HG02763 (cell line): Measurements from ENCODE around the gene CD46.
A peak's percentile ranks its signal among the peaks of the same experiment; 100 is the strongest.

Source experiments
- ATAC-seq: cut with Tn5 transposase; IDR thresholded peaks from one replicate; pipeline ENCODE4 v1.9.1; 2021; ENCODE audit warnings: mild to moderate bottlenecking, moderate library complexity; ENCODE audit not compliant: unreplicated experiment

The CD46 gene

DNA sequence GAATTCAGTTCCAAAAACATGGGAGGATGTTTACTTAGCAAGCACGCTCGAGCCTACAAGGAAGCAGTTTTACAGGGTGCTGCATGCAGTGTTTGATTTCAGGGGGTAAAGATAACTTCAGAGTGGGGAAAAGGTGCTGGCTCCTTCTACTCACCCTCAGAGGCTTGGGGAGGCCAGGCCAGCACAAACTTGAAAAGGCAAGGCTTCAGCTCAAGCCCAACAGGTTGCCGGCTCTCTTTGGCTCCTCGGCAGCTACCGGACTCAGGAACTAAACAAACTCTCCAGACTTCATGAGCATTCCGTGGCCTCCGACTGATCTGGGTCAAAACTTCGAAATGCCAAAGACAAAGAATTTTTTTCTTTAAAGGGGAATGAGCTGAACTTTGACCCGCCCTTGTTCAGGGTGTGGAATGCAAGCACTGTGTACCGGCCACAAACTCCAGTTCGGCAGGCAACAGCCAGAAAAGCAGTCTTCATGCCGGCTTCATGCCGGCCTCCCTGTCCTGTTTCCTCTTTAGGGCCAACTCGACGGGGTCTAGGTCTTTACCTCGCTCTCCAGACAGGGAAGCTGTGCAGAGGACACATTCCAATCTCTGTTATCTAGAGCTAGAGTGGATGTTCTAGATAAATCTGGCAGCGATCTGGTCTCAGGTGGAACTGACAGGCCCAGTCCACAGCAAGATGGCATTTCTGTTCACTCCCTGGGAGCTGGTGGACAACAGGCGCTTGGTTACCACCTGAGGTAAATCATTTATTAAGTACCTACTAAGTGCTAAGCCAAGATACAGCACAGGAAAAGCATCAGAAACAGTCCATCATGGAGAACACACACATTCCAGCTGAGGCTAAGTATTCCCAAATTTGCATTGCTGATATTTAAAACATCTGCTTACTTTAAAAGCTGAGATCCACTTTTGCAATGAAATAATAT lies 75.0 kb downstream of the CD46 start:
- no peak for ATAC-seq

DNA sequence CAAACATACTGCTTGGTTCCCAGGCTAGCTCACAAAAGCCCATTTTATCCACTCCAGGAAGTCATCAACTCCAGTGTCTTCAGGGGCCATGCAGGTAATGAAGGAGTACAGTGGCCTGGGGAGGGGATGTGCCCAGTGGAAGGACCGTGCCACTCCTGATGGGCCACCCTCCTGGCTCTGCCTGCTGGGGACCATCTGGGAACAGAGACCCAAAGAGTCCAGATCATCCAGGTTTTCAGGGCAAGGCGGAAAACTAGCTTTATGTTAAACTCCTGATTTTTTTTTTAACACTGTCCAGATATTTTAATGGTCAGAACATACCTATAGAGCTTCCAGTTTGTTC lies 75.6 kb downstream of the CD46 start:
- no peak for ATAC-seq

DNA sequence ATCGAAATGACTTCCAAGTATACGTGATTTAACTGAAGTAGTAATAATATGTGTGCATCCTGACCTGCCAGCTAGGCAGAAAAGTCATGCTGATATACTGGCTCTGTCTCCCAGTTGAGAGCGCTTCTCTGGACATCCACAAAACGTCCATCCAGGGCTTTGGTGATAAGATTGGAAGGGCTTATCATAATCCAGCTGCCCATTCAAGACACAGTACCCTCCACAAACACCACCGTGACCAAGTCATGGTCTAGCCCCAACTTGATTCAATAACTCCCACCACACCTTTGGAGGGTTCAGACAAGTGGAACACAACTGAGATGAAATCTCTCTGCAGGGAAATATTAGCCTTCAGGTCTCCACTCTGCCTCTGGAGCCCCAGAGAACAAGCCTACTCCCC lies 76.2 kb downstream of the CD46 start:
- no peak for ATAC-seq

DNA sequence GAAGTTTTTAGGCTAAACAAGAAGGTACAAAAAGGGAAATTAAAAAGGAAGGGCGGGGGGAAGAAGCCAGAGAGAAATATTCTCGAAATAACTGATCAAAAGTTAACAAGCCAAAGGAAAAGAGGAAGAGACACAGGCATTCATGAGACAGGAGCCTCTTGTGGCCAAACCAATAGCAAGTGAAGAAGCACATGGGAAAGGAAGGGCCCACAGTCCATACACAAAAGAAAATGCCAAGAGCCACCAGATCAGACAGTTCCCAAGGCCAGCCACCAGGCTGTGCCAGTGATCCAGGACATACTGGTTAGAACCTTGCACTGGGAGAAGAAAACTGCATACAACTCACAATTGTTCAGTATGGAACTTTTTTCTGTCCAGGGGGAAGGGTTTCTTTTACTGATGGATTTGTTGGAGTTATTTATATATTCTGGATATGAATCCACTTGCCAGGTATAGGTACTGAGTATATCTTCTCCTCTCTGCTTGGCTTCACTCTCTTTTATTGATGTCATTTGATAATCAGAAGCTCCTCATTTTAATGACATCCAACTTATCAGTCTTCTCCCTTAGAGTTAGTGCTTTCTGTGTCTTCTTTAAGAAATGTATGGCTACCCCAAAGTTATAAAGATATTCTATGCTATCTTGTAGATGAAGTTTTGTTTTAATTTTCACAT lies 76.8 kb downstream of the CD46 start:
- ATAC-seq, result no peak

DNA sequence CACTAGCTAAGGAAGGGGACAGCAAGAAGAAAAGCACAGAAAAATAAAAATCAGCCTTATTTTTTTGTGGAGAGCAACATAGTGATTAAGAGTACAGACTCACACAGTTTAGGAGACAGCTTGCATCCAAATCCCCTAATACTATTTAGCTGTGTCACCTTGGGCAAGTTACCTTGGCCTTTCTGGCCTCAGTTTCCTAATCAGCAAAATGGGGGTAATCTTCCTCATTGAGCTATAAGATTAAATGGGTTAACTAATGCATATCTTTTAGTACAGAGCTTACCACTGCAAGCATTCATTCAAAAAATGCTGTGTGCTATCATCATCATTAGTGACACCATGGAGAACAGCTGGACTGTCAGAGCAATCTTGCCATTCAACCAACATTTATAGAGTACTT lies 77.7 kb downstream of the CD46 start:
- no peak for ATAC-seq

DNA sequence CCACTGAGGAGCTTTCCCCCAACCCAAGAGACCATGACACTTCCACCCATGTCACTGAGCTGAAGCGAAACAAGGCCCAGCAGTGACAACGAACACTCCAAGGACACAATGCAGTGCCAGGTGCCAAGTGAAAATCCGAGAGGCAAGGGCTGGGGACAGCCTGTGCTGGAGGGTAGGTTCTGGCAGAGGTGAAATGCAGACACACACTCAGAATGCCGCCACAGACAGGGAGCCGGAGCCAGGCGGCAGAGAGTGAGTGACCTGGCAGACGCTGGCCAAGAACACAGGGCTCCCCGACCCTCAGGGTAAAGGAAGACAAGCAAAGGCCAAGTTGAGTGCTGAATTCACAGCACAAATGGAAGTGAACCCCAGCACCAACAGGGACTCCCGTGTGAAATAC lies 78.9 kb downstream of the CD46 start:
- ATAC-seq, result no peak

DNA sequence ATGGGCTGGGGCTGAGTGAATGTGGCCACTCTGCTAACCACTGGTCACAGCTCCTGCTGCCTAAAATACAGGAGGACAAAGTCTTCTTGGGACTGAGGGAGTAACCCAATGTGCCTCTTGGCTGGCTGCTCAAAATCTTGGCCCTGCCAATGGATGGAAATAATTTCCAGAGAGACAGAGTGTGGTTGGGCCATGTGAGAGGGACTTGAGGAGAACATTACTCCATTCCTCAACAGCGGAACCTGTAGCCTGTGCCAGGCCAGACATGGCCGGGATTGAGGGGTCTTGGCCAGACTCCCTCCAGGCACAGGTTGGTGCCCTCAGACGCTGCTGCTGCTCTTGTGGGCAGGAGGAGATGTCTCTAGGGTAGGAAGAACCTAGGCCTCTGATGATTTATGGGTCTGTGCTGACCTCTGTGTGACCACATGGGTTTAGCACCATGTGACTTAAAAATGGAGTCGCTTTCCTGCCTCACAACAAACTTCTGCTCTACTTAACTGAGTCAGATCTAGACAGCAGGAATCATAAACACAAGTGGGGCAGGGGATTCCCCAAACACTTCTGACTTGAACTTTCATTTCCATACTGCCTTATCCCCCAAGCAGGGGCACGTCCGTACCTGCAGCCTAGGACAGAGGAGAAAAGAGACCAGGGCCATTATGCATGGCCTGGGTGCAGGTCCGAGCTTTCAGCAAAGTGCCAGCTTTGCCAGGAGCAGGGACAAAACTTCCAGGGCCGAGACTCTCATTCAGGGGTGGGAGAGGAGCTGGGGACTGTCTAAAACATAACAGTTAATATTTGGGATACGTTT lies 79.9 kb downstream of the CD46 start:
- peak; percentile 84 for ATAC-seq

DNA sequence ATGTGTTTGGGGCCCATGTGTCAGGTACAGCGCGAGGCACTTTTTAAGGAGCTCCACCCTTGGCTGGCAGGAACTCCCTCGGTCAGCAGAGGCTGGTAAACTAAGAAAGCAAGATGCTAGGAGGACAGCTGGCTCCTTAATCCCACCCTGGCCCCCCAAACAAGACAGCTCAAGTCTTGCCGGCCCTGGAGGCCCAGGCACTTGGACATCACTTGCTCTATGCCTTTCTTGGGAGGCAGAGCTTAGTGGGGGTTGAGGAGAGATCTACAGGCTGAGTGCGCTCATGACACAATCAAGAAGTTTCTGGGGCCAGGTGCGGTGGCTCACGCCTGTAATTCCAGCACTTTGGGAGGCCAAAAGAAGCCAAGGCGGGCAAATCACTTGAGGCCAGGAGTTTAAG lies 80.9 kb downstream of the CD46 start:
- no peak for ATAC-seq

DNA sequence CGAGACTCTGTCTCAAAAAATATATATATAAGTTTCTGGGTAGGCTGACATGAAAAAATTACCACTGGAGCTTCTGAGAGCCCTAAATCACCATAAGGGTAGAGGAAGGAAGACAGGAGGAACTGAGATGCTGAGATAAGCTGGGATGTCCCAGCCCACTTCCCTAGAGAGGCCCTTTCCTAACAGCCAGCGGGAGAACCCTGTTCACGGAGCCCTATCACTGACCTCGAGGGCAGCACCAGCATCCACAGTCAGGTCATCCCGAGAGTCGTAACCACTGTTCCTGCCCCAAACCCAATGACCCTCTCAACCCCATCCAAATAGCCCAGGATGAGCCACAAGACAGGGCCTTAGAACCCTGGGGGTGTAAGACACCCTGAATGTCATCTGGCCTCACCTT lies 81.5 kb downstream of the CD46 start:
- no peak for ATAC-seq

DNA sequence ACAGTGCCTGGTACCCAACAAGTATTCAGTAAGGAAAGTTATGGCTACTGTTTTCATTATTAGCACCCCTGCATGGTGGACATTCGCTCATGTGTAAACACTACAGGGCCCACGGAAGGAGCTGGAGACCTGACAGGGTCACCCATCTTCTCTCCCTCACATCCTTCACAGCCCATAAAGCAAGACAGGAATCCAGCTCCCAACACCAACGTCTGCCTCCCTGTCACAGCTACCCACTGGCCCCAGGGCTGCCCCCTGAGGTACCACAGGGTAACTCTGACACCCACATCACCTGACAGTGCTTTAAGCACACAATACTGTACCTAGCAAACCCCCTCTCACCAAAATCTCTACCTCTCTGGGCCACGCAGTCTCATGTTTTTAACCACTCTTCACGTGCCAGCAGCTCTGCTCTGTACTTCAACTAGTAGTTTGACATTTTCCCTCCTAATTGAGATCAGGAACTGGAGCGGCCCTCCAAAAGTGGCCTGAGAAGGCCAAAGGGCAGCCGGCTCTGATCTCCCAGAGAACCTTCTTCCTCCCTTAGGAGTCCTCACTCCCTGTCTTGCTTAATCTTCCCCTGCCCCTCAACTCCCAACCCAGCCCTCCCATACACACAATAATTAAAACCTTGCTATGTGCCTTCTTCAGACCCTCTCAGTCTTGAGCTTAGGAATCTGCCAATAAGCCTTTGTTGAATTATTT lies 82.3 kb downstream of the CD46 start:
- ATAC-seq, result no peak

DNA sequence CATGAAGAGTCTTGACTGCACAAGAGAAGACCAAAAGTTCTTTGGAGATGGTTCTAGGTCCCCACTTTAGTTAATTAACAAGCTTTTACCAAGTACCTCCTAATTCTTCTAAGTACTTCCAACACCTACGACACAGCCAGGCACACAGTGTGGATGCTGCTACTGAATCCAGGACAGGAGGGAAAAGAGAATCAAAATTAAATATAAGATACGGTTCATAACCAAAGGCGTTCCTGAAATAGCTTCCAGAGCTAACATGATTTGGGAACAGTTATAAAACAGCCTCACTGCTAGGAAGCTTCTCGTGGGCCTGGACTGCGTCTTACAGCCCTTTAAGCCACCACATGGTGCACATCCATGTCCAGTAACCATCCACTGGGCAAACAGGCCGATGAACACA lies 84.1 kb downstream of the CD46 start:
- ATAC-seq, result no peak

DNA sequence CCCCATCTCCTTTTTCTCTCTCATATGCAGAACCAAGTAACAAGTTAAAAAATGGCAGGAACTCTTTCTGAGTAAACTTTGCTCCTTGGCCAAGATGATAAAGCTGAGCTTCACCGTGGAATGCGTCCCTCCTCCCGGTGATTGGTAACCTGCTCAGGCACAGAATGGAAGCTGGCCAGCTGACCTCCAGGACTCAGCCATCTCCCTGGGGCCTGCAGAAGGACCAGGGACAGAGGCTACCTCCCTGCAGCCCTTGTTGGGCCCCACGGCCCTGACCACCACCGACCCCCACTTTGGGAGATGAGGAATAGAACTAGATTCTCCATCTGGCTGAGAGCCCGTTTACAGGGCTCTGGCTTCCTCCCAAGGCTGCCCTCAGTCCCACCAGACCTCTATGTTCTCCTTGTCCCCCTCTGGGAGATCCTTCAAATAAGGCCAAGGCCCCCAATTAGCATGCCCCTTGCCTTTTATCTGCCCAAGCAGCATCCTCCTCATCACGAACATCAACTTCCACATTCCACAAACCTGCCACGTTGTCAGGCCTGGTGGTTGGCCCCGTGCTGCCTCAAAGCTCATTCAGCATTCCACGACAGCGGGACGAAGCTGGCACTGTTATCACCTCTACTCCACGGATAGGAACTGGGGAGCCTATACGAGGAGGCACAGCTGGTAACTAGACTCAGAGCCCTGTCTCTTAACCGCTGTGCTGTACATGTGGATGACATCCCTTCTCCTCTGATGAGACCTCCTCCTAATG lies 84.9 kb downstream of the CD46 start:
- ATAC-seq, result no peak

DNA sequence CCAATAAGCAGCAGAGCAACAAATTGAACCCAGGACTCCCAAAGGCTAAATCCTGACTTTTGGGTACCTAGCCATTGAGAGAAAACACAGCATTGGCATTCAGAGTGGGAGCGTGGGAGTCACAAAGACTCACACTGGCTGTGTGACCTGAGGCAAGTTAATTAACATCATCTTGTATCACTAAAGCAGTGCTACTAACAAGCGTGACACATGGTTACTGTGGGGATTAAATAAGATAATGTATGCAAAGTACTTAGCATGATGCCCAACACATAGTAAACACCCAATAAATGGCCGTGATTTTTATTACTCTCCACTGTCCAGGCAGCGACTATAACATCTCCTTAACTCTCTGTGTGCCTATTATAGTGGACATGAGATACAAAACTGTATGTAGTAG lies 85.8 kb downstream of the CD46 start:
- ATAC-seq, result no peak

DNA sequence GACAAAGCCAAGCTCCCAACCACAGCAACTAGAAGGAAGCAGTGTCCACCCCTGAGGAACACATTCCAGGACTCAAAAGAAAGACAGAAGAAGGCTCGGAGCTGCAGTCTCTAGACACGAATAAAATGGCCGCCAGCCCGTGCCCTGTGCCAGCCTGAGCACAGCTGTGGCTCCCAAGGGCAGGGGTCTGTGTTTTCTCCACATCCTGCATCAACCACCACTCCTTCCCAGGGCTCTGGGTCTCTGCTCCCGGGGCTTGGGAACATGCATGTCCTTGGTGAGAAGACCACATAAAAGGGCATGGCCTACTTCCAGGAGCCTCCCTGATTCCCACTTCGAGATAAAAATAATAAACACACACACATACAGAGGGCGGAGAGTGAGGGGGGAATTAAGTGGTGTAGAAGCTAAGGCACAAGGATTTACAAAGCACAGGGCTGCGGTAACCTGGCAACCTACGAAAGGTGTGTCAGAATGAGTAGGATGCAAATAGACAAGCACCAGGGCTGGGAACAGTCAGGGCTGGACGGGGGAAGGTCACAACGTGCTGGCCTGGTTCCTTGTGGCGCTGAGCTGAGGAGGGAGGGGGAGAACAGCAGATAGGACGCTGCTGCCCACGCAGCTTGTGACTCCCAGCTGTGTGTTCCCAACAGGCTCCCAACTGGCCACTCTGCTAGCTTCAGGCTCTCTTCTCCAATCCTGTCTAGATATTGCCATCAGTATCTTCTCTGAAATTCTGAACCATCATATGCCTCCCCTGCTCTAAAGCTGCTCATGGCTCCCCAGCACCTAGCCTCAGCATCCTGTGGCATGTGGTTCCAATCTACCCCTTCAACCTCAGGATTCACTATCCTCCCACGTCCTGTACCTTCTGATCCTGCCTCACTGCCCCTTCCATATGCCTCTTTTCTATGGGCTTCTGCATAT lies 86.6 kb downstream of the CD46 start:
- no peak for ATAC-seq

DNA sequence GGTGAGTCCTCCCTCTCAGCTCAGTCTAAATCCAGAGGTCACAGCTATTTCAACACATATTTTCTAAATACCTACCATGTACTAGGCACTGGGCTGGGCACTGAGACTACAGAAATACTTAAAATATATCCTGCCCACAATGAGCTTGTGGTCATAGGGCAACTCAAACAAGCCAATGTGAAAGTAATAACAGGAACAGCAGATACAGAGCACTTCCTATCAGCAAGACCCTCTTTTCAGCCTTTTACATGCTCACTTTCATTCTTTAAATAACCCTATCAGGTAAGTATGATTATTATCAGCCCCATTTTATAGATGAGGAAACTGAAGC lies 87.2 kb downstream of the CD46 start:
- ATAC-seq, result no peak

DNA sequence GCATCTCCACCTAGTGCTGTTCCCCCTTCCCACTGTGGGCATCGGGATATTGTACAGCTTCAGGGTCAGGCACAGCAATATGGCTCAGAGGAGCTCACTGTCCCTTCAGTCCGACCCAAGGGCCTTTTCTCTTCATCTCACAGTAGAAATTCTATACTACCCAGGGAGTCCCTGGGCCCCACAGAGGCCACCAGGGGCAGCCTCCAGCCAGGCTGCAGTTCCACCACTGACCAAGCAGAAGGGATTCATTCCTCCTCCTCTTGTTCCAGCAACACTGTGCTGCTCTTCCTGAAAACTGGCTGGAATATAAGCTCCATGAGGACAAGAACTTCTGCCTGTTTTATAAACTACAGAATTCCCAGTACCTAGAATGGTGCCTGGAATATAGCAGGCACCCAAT lies 88.5 kb downstream of the CD46 start:
- ATAC-seq, result no peak

DNA sequence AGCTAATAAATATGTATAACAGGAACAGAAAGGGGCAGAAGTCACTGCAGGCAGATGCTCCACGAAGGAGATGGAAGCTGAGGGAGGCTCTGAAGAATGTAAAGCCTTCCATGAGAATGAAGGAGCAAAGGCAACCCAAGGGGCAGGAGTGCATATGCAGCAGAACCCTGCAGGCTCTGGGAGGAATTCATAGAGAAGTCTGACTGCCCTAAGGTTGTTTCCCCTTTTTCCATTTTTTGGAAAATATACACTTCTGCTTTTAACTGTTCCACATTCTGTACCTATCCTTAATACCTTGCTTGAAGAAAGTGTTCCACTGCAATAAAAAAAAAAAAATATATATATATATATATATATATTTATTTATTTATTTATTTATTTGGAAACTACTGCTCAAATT lies 89.4 kb downstream of the CD46 start:
- no peak for ATAC-seq

DNA sequence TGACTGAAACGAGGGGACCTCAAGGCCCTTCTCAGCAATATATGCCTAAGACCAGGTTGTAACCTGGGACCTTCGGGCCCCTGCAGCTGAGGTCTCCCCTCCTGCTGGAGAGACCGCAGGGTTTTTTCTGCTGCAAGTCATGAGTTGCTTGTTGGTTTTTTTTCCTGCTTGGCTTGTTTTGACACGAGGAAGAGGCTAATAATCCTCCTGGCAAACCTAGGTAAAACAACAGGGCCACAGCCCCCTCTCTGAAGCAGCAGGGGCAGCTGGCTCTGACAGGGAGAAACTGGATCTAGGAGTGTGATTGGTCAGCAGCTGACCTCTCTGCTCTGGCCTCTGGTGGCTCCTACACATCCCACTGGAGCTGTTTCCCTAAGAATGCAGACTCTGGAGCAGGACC lies 90.0 kb downstream of the CD46 start:
- ATAC-seq, result no peak

DNA sequence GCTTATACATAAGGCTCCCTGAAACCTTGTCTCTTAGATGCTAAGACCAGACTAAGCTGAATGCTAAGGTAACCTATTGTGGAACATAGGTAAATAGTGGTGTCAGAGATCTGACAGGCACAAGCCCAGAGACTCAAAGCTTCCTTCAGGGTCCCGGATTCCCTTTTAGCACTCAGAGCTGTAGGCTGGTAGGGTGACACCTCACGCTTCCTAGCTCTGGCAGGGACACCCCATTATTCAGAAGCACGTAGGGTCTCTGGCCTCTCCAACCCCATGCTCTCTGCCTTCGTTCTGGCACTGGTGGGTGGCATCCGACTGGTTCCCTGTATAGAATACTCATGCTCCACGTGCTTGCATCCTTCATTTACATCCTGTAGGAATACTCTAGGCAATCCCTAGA lies 90.7 kb downstream of the CD46 start:
- ATAC-seq, result no peak
